DOHH2 (cell line): Measurements from ENCODE around the gene SYDE1.

Source experiments
- EZH2phosphoT487 ChIP-seq: fragments of 200-600 bp; sonication (generic); IDR thresholded peaks from 2 replicates; pipeline ENCODE4 v1.6.1; 2017; ENCODE audit warnings: borderline replicate concordance, mild to moderate bottlenecking, antibody characterized with exemption, low read length, moderate library complexity, mixed read lengths
- TF ChIP-seq, protein P1 (sequence below): fragments of 200-600 bp; sonication (generic); IDR thresholded peaks from one replicate; pipeline ENCODE4 v1.5.1; 2014; ENCODE audit warnings: antibody characterized with exemption, mild to moderate bottlenecking, low read depth, low read length; ENCODE audit not compliant: poor library complexity, severe bottlenecking

GRCh38 chr19:15137777-15138176 is 30.6 kb downstream of the SYDE1 start:
- TF ChIP-seq, protein P1, sequence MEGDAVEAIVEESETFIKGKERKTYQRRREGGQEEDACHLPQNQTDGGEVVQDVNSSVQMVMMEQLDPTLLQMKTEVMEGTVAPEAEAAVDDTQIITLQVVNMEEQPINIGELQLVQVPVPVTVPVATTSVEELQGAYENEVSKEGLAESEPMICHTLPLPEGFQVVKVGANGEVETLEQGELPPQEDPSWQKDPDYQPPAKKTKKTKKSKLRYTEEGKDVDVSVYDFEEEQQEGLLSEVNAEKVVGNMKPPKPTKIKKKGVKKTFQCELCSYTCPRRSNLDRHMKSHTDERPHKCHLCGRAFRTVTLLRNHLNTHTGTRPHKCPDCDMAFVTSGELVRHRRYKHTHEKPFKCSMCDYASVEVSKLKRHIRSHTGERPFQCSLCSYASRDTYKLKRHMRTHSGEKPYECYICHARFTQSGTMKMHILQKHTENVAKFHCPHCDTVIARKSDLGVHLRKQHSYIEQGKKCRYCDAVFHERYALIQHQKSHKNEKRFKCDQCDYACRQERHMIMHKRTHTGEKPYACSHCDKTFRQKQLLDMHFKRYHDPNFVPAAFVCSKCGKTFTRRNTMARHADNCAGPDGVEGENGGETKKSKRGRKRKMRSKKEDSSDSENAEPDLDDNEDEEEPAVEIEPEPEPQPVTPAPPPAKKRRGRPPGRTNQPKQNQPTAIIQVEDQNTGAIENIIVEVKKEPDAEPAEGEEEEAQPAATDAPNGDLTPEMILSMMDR = no peak
- no peak for TF ChIP-seq EZH2phosphoT487
